A673 (cell line): ENCODE data around the gene ZNG1A.

Experiments used
- CTCF ChIP-seq: fragments of 300-800, 200-600 bp; sonication (generic); conservative IDR thresholded peaks from 2 replicates; pipeline ENCODE4 v1.5.1; 2017; ENCODE audit warnings: low read depth, mild to moderate bottlenecking, antibody characterized with exemption, low read length, moderate library complexity, mixed read lengths
- EZH2 ChIP-seq: fragments of 200-600 bp; sonication (generic); IDR thresholded peaks from 2 replicates; pipeline ENCODE4 v1.6.1; 2017; ENCODE audit warnings: borderline replicate concordance, low read depth, mild to moderate bottlenecking, mixed read lengths, antibody characterized with exemption, low read length; ENCODE audit not compliant: poor library complexity, severe bottlenecking

GRCh38 chr9:227860-228259, 49.0 kb upstream of the ZNG1A start:
- TF ChIP-seq EZH2 (no peak), CTCF (no peak)
